Measurements from ENCODE around the gene P3H3. TPM values are rescaled to one million over a fixed set of nuclear protein-coding genes. Genes with fewer than 3 reads are reported as not detected.

The P3H3 gene
- polyA plus RNA-seq, 6 donors from 2014 or later = not detected

Other genes with a start within 250 kb of the P3H3 start
- 10 to 100 TPM; 26.6 to 67.1 (median 44.5) TPM for gene CHD4, start 221.0 kb upstream of the P3H3 start, polyA plus RNA-seq (ENCODE audit: low read depth in 6 of 6)
- gene LPAR5, start 192.4 kb upstream of the P3H3 start, polyA plus RNA-seq (ENCODE audit: low read depth in 6 of 6) = 10 to 100 TPM; 25.2 to 69.9 (median 40.1) TPM
- gene ACRBP, start 181.0 kb upstream of the P3H3 start, polyA plus RNA-seq (ENCODE audit: low read depth in 6 of 6) = 10 to 100 TPM in 1 of 6 donors, 1 to 10 TPM in 5; 3.8 to 11.0 (median 8.9) TPM
- 100 to 1,000 TPM in 4 of 6 donors, 10 to 100 TPM in 2; 93.5 to 139 (median 112) TPM for gene ING4, start 165.3 kb upstream of the P3H3 start, polyA plus RNA-seq (ENCODE audit: low read depth in 6 of 6)
- gene ZNF384, start 139.0 kb upstream of the P3H3 start, polyA plus RNA-seq (ENCODE audit: low read depth in 6 of 6) = 10 to 100 TPM; 13.5 to 39.7 (median 23.2) TPM
- not detected for gene PIANP, start 127.6 kb upstream of the P3H3 start, polyA plus RNA-seq (ENCODE audit: low read depth in 6 of 6)
- gene COPS7A, start 104.4 kb upstream of the P3H3 start, polyA plus RNA-seq (ENCODE audit: low read depth in 6 of 6) = 10 to 100 TPM; 26.4 to 43.9 (median 34.4) TPM
- 100 to 1,000 TPM; 128 to 167 (median 150) TPM for gene MLF2, start 75.3 kb upstream of the P3H3 start, polyA plus RNA-seq (ENCODE audit: low read depth in 6 of 6)
- under 1 TPM in 1 of 6 donors, not detected in 5; 0.38 TPM for gene PTMS, start 62.0 kb upstream of the P3H3 start, polyA plus RNA-seq (ENCODE audit: low read depth in 6 of 6)
- under 1 TPM in 2 of 6 donors, not detected in 4; 0.16 to 0.17 TPM for gene LAG3, start 55.9 kb upstream of the P3H3 start, polyA plus RNA-seq (ENCODE audit: low read depth in 6 of 6)
- 1 to 10 TPM in 3 of 6 donors, under 1 TPM in 3; 0.29 to 1.7 (median 1.1) TPM for gene CD4, start 38.9 kb upstream of the P3H3 start, polyA plus RNA-seq (ENCODE audit: low read depth in 6 of 6)
- not detected for gene GPR162, start 6.6 kb upstream of the P3H3 start, polyA plus RNA-seq (ENCODE audit: low read depth in 6 of 6)
- not detected for gene GNB3, start 12.5 kb downstream of the P3H3 start, polyA plus RNA-seq (ENCODE audit: low read depth in 6 of 6)
- 1 to 10 TPM in 1 of 6 donors, under 1 TPM in 3, not detected in 2; 0.74 to 1.0 (median 0.89) TPM for gene CDCA3, start 22.9 kb downstream of the P3H3 start, polyA plus RNA-seq (ENCODE audit: low read depth in 6 of 6)
- 10 to 100 TPM; 28.5 to 45.1 (median 35.4) TPM for gene USP5, start 23.7 kb downstream of the P3H3 start, polyA plus RNA-seq (ENCODE audit: low read depth in 6 of 6)
- 100 to 1,000 TPM; 294 to 712 (median 357) TPM for gene TPI1, start 39.1 kb downstream of the P3H3 start, polyA plus RNA-seq (ENCODE audit: low read depth in 6 of 6)
- 10 to 100 TPM in 2 of 6 donors, 1 to 10 TPM in 4; 7.9 to 15.5 (median 8.9) TPM for gene SPSB2, start 44.9 kb downstream of the P3H3 start, polyA plus RNA-seq (ENCODE audit: low read depth in 6 of 6)
- 1 to 10 TPM; 4.1 to 8.7 (median 7.1) TPM for gene LRRC23, start 76.4 kb downstream of the P3H3 start, polyA plus RNA-seq (ENCODE audit: low read depth in 6 of 6)
- 1 to 10 TPM; 3.8 to 8.4 (median 5.9) TPM for gene ENO2, start 86.2 kb downstream of the P3H3 start, polyA plus RNA-seq (ENCODE audit: low read depth in 6 of 6)
- 1 to 10 TPM in 3 of 6 donors, under 1 TPM in 2, not detected in 1; 0.57 to 2.2 (median 1.1) TPM for gene ATN1, start 99.6 kb downstream of the P3H3 start, polyA plus RNA-seq (ENCODE audit: low read depth in 6 of 6)
- gene RNU7-1, start 115.4 kb downstream of the P3H3 start, polyA plus RNA-seq (ENCODE audit: low read depth in 6 of 6) = not detected
- gene C12orf57, start 115.6 kb downstream of the P3H3 start, polyA plus RNA-seq (ENCODE audit: low read depth in 6 of 6) = 100 to 1,000 TPM; 126 to 211 (median 194) TPM
- 1,000 to 10,000 TPM in 1 of 6 donors, 100 to 1,000 TPM in 5; 398 to 1,059 (median 612) TPM for gene PTPN6, start 122.9 kb downstream of the P3H3 start, polyA plus RNA-seq (ENCODE audit: low read depth in 6 of 6)
- gene PHB2, start 142.3 kb downstream of the P3H3 start, polyA plus RNA-seq (ENCODE audit: low read depth in 6 of 6) = 100 to 1,000 TPM; 107 to 127 (median 114) TPM
- gene EMG1, start 142.5 kb downstream of the P3H3 start, polyA plus RNA-seq (ENCODE audit: low read depth in 6 of 6) = 10 to 100 TPM; 69.7 to 82.7 (median 80.4) TPM
- gene LPCAT3, start 190.1 kb downstream of the P3H3 start, polyA plus RNA-seq (ENCODE audit: low read depth in 6 of 6) = 10 to 100 TPM; 14.4 to 30.7 (median 16.7) TPM
- gene C1S, start 232.3 kb downstream of the P3H3 start, polyA plus RNA-seq (ENCODE audit: low read depth in 6 of 6) = under 1 TPM in 1 of 6 donors, not detected in 5; 0.12 TPM

Measured in naive B cell (primary cell).